Loucy (cell line): ENCODE measurements around the gene CACNA2D4.

Source experiments
- H2AFZ ChIP-seq: fragments of 200-600 bp; sonication (generic); 2 replicates; pipeline ENCODE4 v1.6.0; 2016; ENCODE audit warnings: antibody characterized with exemption, mild to moderate bottlenecking, low read length, moderate library complexity
- H3F3A ChIP-seq: fragments of 200-600 bp; 2 replicates; pipeline ENCODE4 v1.6.0; 2016; ENCODE audit warnings: antibody characterized with exemption, low read depth, mild to moderate bottlenecking
- H3K27me3 ChIP-seq: fragments of 200-600 bp; sonication (generic); 2 replicates; pipeline ENCODE4 v1.6.1; 2014; ENCODE audit warnings: low read length, mild to moderate bottlenecking; ENCODE audit not compliant: insufficient read depth, poor library complexity, severe bottlenecking
- H3K36me3 ChIP-seq: fragments of 200-600 bp; sonication (generic); 2 replicates; pipeline ENCODE4 v1.6.1; 2016; ENCODE audit warnings: low read length; ENCODE audit not compliant: insufficient read depth
- H3K4me1 ChIP-seq: fragments of 200-600 bp; sonication (generic); 2 replicates; pipeline ENCODE4 v1.5.1; 2014; ENCODE audit warnings: low read length, mild to moderate bottlenecking; ENCODE audit not compliant: insufficient read depth, poor library complexity, severe bottlenecking
- H3K4me2 ChIP-seq: fragments of 200-600 bp; sonication (generic); 2 replicates; pipeline ENCODE4 v1.6.0; 2014; ENCODE audit warnings: antibody characterized with exemption, low read length, low read depth, mild to moderate bottlenecking; ENCODE audit not compliant: poor library complexity, severe bottlenecking
- H3K4me3 ChIP-seq: fragments of 200-600 bp; sonication (generic); 2 replicates; pipeline ENCODE4 v1.5.1; 2014; ENCODE audit warnings: low read length, mild to moderate bottlenecking, mixed read lengths; ENCODE audit not compliant: poor library complexity, severe bottlenecking
- H3K79me2 ChIP-seq: fragments of 200-600 bp; sonication (generic); 2 replicates; pipeline ENCODE4 v1.6.1; 2014; ENCODE audit warnings: low read length; ENCODE audit not compliant: insufficient read depth
- H3K9ac ChIP-seq: fragments of 200-600 bp; sonication (generic); 2 replicates; pipeline ENCODE4 v1.6.0; 2014; ENCODE audit warnings: mild to moderate bottlenecking, low read depth, low read length, moderate library complexity; ENCODE audit not compliant: poor library complexity, severe bottlenecking
- H3K9me2 ChIP-seq: fragments of 200-600 bp; sonication (generic); replicated peaks from 2 replicates; pipeline ENCODE4 v1.6.1; 2016; ENCODE audit warnings: low read depth, low read length, mixed read lengths
- H3K9me3 ChIP-seq: fragments of 200-600 bp; sonication (generic); 2 replicates; pipeline ENCODE4 v1.6.1; 2014; ENCODE audit warnings: mild to moderate bottlenecking, antibody characterized with exemption, low read length, low read depth; ENCODE audit not compliant: insufficient read depth
- H4K20me1 ChIP-seq: fragments of 200-600 bp; sonication (generic); 2 replicates; pipeline ENCODE4 v1.6.0; 2014; ENCODE audit warnings: antibody characterized with exemption, low read length, mild to moderate bottlenecking; ENCODE audit not compliant: insufficient read depth, poor library complexity, severe bottlenecking
- EZH2phosphoT487 ChIP-seq: fragments of 200-600 bp; IDR thresholded peaks from 2 replicates; pipeline ENCODE4 v1.6.1; 2018; ENCODE audit warnings: antibody characterized with exemption, mild to moderate bottlenecking, moderate library complexity, borderline replicate concordance
- TF ChIP-seq, protein P1 (sequence below): fragments of 200-600 bp; sonication (generic); conservative IDR thresholded peaks from 2 replicates; pipeline ENCODE4 v1.5.1; 2014; ENCODE audit warnings: mild to moderate bottlenecking, antibody characterized with exemption, low read length

Gene CACNA2D4

DNA sequence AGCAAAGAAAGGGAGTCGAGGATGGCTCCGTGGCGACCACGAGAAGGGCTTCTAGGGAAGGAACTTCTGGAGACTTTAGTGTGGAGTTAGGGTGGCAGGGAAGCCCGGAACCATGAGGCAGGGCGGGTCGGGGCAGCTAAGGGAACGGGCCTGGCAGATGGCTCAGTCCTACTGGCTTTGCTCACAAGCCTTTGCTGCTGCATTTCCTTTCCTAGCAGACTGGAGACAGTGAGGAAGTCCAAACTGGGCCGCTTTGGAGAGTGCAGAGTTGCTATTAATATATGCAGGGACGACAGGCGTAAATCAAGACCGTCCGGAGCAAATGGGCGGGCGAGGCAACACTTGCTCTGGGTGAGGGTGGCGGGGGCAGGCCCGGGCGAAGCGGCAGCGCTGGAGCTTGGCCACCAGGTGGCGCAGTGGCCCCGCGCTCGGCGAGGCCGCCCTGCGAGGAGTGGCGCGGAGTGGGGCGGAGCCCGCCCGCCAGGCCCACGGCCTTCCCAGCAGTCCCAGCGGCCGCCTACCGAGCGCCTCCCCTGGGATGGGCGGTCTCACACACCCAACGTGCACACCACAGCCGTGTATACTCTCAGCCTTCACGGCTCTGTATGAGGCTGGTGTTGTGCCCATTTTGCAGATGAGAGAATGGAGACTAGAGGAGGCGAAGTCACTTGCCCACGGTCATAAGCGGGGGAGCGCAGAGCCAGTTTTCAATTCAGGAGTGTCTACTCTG is 122.5 kb downstream of the CACNA2D4 start:
- Histone ChIP-seq H3K4me1 (peaks cover 9% of the 10 kb centered on the region), H3K79me2 (no peaks in the 10 kb centered on the region), H3K9ac (peak overlapping the region; percentile 79), H3K36me3 (no peaks in the 10 kb centered on the region), H3K9me2 (no peaks in the 10 kb centered on the region), H3F3A (no peaks in the 10 kb centered on the region), H2AFZ (peak overlapping the region; percentile 72), H3K4me2 (peak overlapping the region; percentile 71), H3K27me3 (no peaks in the 10 kb centered on the region), H4K20me1 (no peaks in the 10 kb centered on the region), H3K4me3 (peak overlapping the region; percentile 75), H3K9me3 (no peaks in the 10 kb centered on the region)
- TF ChIP-seq, protein P1, sequence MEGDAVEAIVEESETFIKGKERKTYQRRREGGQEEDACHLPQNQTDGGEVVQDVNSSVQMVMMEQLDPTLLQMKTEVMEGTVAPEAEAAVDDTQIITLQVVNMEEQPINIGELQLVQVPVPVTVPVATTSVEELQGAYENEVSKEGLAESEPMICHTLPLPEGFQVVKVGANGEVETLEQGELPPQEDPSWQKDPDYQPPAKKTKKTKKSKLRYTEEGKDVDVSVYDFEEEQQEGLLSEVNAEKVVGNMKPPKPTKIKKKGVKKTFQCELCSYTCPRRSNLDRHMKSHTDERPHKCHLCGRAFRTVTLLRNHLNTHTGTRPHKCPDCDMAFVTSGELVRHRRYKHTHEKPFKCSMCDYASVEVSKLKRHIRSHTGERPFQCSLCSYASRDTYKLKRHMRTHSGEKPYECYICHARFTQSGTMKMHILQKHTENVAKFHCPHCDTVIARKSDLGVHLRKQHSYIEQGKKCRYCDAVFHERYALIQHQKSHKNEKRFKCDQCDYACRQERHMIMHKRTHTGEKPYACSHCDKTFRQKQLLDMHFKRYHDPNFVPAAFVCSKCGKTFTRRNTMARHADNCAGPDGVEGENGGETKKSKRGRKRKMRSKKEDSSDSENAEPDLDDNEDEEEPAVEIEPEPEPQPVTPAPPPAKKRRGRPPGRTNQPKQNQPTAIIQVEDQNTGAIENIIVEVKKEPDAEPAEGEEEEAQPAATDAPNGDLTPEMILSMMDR: peak; percentile 83
- no peak for TF ChIP-seq EZH2phosphoT487

DNA sequence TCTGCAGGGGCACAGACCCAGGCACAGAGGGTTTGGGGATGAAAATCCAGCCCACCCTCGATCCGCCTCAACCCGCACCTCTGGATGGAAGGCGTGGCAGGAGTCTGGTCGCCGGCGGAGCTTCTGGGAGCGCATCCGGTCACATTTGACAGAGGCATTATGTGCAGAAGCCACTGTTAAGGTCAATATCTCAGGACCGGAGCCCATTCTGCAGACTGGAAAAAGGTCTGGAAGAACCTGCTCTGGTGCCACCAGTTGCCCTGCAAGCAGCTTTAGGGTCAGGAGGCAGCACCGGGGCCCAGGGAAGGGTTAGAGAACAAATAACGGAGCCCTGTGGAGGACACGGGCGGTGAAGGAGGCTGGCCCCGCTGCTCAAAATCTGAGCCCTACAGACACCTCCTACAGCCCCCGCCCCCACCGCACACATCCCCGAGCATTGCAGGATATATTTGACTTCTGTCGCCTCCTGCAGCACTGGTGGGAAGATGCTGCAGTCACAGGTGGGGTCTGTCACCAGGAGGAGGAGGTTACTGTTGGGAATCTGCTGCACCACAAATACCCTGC is 123.1 kb downstream of the CACNA2D4 start:
- H3K79me2 ChIP-seq: no peaks in the 10 kb centered on the region
- no peak overlapping the region for H2AFZ ChIP-seq
- H4K20me1 ChIP-seq: no peaks in the 10 kb centered on the region
- no peak overlapping the region for H3K9ac ChIP-seq
- H3K27me3 ChIP-seq: no peaks in the 10 kb centered on the region
- H3K9me2 ChIP-seq: no peaks in the 10 kb centered on the region
- no peak overlapping the region for H3K4me2 ChIP-seq
- H3K36me3 ChIP-seq: no peaks in the 10 kb centered on the region
- no peaks in the 10 kb centered on the region for H3K9me3 ChIP-seq
- TF ChIP-seq, protein P1: no peak
- TF ChIP-seq EZH2phosphoT487: no peak
- peaks cover 16% of the 10 kb centered on the region for H3K4me1 ChIP-seq
- no peak overlapping the region for H3K4me3 ChIP-seq
- no peaks in the 10 kb centered on the region for H3F3A ChIP-seq

DNA sequence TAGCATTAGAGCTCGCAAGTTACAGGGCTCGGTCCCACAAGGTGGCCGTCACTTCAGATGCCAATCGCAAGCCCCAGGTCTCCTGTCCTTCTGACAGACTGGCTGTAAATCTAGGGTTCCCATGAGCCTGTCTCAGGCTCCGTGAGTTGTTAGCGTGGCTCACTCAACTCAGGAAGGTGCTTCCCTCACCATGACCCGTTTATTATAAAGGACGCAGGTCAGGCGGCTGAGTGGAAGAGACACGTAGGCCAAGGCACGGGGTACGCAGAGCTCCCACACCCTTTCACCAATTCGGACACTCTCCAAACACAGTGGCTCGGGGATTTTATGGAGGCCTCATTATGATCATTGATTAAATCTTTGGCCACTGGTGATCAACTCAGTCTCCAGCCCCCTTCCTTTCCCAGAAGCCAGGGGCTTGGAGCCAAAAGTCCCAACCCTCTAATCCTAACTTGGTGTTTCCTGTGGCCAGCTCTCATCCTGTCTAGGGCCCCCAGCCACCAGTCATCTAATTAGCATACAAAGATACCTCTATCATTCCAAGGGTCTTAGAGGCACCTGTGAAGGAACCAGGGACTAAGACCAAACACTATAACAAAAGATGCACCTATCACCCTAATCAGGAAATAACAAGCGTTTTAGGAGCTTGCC is 123.9 kb downstream of the CACNA2D4 start:
- no peak overlapping the region for H3K9ac ChIP-seq
- no peaks in the 10 kb centered on the region for H3K79me2 ChIP-seq
- H3K9me2 ChIP-seq: no peaks in the 10 kb centered on the region
- TF ChIP-seq, protein P1: no peak
- no peak for TF ChIP-seq EZH2phosphoT487
- H3K4me2 ChIP-seq: no peak overlapping the region
- no peaks in the 10 kb centered on the region for H4K20me1 ChIP-seq
- no peaks in the 10 kb centered on the region for H3K9me3 ChIP-seq
- no peaks in the 10 kb centered on the region for H3K36me3 ChIP-seq
- no peak overlapping the region for H3K4me3 ChIP-seq
- H3K27me3 ChIP-seq: no peaks in the 10 kb centered on the region
- no peaks in the 10 kb centered on the region for H3F3A ChIP-seq
- peaks cover 17% of the 10 kb centered on the region for H3K4me1 ChIP-seq
- H2AFZ ChIP-seq: no peak overlapping the region
